Activated T-cell treated with anti-CD3 and anti-CD28 coated beads for 24 hours (primary cell): ENCODE results near the gene NKD2.

Experiments used
- DNase-seq: peaks from one replicate; pipeline ENCODE4 v3.0.0-alpha.2; 2020; ENCODE audit warnings: low read depth

NKD2 gene

DNA sequence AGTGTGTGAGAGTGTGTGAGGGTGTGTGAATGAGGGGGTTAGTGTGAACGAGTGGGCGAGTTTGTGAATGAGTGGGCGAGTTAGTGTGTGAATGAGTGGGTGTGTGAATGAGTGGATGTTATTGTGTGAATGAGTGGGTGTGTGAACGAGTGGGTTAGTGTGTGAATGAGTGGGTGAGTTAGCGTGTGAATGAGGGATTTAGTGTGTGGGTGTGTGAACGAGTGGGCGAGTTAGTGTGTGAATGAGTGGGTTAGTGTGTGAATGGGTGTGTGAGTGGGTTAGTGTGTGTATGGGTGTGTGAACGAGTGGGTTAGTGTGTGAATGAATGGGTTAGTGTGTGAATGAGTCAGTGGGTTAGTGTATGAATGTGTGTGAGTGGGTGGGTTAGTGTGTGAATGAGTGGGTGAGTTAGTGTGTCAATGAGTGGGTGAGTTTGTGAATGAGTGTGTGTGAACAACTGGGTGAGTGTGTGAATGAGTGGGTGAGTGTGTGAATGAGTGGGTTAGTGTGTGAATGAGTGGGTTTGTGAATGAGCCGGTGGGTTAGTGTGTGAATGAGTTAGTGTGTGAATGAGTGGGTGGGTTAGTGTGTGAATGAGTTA is 37.5 kb downstream of the NKD2 start:
- DNase-seq = no peak

DNA sequence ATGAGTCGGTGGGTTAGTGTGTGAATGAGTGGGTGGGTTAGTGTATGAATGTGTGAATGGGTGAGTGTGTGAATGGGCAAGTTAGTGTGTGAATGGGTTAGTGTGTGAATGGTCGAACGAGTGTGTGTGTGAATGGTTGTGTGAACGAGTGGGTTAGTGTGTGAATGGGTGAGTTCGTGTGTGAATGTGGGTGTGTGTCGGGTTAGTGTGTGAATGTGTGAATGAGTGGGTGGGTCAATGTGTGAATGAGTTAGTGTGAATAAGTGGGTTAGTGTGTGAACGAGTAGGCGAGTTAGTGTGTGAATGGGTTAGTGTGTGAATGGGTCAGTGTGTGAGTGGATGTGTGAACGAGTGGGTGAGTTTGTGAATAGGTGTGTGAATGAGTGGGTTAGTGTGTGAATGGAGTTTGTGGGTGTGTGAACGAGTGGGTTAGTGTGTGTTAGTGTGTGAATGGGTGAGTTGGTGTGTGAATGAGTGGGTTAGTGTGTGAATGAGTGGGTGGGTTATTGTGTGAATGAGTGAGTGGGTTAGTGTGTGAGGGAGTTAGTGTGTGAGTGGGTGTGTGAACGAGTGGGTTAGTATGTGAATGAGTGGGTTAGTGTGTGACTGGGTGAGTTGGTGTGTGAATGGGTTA is 38.8 kb downstream of the NKD2 start:
- DNase-seq = no peak

- no peak for DNase-seq
Measured at GRCh38 chr5:1048162-1048721, 39.6 kb downstream of the NKD2 start.

DNA sequence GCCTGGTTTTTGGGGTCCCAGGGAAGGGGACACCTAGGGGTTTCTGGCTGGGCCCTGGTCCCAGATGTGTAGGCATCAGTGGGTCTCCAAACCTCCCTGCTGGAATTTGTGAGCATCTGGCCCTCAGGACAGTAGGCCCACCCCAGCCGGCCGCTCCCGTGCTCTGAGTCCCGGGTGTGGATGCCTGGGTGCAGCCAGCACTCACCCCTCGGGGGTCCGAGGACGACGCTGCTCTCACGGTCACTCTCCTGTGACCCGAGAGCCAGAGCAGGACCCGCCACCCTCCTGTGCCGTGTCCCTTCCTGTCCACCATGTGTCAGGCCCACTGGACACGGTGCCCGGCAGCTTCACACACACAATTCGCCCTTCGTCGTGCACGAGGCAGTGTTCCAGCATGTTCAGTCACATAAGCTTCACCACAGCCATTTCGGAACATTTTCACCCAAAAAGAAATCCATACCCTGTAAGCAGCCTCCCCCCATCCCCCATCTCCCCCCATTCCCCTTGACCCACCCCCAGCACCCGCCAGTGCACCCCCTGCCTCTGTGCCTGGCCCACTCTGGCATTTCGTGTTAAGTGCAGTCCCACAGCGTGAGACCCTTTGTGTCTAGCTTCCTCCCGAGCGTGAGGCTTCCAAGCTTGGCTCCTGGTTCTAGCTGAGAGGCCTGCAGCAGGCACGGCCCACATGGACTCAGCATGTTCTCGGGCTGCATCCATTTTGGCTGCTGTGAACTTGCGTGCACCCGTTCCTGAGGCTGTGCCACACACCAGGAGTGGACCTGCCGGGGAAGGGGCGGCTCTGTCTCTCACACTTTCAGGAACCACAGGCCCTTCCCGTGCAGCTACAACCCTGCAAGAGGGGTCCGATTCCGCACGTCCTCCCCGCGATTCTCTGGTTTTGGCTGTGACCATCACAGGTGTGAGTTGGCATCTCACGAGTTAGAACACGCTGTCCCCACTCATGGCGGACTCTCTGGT is 40.5 kb downstream of the NKD2 start:
- no peak for DNase-seq

GRCh38 chr5:1050423-1051365 is 42.1 kb downstream of the NKD2 start:
- DNase-seq = no peak

GRCh38 chr5:1051366-1051720 is 42.7 kb downstream of the NKD2 start:
- no peak for DNase-seq

GRCh38 chr5:1052076-1052475 is 43.5 kb downstream of the NKD2 start:
- DNase-seq = no peak

DNA sequence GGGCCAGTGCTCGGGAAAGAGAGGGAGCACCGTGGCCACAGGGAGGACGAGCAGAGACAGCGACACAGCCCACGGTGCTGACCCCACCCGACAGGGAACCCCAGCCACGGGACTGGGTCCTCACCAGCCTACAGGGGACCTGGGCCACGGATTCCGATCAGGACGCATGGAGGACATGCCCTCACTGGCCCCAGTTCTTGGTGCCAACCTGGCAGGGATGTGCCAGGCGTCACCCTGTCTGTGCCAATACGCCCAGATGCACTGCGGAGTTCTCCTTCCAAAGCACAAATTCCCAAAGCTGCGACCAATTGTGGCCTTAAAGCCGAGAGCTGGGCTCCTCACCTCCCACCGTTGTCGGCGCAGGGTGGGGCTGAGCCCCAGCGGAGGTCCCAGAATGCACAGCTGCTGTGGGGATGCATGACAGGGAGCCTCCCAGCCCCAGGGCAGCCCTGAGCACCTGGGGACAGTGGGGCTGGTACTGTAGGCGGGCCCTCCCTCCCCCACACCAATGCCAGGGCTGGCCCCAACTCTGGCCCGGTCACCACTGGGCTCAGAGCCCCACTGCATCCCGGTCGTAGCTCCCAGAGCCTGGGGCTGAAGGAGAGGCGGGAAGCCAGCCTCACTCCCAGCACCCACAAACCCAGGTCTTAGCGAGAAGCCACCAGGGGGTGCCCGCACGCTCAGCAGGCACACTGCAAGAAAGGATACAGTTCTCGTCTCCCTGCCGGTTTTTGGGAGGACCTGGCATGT is 44.2 kb downstream of the NKD2 start:
- no peak for DNase-seq

DNA sequence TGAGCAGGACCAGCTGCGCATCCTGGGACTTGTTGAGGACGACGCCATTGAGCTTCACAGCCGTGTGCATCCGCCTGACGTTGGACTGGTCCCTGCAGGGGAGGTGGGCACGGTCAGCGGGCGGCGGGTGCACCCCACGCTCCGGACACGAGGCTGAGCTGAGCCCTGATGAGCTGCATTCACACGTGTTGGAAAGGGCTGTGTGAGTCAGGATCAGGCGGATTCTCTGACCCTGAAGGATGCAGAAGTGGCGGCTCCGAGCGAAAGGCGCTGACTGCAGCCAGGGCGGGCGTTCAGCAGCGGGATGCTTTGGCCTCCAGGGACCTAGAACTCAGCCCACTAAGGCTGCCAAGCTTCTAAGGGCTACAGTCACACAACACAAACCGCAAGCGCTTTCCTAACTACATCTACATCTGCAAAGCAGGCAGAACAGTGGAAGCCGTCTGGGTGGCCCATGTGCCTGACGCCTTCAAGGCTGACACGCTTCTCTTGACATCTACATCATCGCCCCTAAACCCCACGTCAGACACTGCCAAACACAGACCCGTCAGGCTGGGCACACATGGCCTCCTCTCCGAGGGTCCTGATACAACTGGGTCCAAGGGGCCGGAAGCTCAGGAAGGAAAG is 44.9 kb downstream of the NKD2 start:
- DNase-seq = no peak

DNA sequence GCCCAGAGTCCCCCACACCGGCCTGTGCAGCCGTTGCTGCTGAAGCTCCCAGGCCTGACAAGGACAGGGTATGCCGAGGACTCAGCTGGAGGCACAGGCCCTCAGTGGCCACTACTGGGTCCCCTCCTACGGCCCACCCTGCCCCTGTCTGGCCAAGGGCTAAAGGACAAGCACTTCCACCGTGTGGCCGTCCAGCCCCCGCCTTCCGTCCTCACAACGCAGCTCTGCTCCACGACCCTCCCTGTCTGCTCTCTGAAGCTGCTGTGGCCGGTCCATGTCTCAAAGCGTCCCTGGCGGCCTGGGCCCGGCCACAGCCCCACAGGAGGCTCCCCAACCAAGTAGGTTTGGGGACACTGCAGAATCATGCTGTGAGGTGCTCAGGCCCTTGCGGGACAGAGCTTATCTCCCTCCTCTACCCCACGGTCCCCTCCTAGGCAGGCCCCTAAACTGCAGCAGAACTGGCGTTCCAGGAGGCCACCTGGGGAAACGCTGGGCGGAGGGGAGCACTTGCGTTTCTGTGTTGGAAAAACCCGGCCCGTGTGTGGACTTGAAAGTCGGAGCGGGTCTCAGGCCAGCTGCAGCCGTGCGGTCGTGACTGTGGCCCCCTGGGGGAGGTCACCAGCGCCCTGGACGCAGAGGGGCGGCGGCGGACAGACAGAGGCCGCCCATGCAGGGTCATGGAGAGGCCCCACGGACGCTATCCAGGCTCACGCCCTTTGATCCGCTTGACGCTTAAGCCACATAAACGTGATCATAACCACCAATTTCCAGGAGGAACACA is 45.6 kb downstream of the NKD2 start:
- DNase-seq = no peak

DNA sequence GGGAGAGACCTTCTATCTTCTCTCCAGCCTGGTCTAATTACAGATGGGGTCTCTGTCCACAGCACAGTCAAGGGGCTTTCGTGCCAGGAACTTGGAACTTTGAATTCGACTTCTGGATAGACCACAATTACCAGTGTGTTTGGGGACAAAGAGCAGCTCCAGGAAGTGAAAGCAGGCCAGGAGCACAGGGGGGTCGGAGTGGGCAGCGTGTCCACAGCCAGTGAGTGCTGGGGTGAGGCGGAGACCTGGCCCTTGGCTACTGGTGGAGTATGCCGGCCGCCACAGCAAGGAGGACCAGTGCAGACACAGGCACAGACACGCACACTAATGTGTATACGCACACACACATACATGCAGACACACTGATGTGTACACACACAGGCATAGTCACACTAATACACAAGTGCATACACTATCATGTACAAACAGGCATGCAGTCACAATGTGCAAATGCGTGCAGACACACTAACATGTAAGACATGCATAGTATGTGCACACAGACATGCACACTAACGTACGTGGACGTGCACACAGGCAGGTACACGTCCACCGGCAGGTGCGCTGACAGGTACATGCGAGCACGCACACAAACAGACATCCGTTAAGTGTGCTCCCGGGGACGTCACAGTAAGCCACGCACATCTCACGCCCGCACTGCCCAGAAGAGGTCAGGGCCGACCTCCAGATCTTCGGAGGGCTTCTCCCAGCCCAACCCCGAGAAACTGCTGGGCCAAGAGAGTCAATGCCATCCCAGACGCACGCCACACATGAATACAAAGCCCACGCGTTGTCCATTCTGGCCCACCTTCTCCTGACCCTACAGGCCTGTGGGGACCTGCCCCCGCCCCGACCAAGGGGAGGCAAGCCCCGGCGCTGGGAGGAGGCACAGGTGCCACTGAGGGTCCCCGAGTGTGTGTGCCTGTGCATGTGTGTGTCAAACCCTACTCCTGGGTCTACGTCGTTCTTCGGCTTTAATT is 46.5 kb downstream of the NKD2 start:
- no peak for DNase-seq

DNA sequence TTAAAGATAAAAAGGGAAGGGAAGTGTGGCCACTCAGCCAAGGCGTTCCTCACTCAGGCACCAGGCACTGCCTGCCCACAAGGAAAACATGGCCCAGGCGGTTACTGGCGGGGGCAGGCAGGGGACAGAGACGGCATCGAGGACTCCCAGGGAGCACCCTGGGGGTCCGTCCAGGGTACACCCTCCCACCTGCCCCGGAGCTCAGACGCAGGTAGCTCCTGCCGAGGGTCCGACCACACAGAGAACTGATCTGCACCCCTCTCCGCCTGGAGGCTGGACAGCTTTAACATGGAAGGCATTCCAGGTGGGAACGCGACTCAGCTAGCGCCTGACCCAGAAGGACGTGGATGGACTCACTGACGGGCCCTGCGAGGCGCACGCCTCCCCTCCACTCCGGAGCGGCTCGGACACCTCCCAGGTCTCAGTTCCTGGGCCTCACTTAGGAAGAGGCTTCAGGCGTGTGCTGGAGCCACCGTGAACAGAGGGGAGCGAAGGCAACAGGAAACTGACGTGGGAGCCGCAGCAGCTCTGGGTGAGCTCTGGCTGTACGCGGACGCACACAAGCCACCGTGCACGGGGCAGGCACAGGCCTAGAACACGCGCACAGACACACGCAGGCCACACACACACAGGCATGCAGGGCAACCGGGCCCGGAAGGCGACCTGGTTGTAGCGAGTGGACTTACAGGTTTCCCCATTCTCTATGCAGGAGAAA is 47.5 kb downstream of the NKD2 start:
- DNase-seq = no peak

GRCh38 chr5:1056611-1057484 is 48.2 kb downstream of the NKD2 start:
- DNase-seq = no peak

DNA sequence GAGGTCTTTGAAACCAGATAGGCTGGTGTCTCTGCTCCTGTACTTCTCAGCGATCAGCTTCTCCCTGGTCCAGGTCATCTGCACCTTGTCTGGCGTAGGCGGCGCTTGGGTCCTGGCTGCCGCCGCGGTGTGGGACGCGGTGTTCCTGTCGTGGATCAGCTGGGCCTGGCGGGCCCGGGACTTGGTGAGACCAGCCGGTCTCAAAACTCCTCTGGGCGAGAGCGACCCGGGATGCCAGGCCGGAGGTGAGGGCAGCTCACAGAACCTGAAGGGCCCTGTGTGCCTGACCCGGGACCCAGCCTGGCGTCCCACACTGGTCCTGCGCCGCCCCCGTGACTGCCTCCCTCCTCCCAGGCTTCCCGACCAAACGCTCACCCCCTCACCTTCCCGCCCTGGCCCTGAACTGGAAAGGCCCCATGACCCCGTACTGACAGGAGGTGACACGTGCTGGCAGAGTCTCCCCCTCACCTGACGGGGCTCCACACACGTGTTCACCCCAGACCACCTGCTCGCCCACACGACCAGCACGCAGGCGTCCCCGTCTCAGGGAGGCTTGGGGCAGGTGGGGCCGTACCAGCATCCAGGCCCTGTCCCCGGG is 49.0 kb downstream of the NKD2 start:
- DNase-seq = no peak

- no peak for DNase-seq
Measured at GRCh38 chr5:1058083-1058945, 49.7 kb downstream of the NKD2 start.
